VCaP (cell line): ENCODE results near the gene CLRN3.

ENCODE experiments used
- H3K27ac ChIP-seq: fragments of 450-650 bp; 2 replicates; pipeline ENCODE4 v1.5.1; 2017
- CTCF ChIP-seq: fragments of 450-650 bp; conservative IDR thresholded peaks from 2 replicates; pipeline ENCODE4 v1.5.1; 2017; ENCODE audit warnings: mild to moderate bottlenecking, moderate library complexity

Gene CLRN3

DNA sequence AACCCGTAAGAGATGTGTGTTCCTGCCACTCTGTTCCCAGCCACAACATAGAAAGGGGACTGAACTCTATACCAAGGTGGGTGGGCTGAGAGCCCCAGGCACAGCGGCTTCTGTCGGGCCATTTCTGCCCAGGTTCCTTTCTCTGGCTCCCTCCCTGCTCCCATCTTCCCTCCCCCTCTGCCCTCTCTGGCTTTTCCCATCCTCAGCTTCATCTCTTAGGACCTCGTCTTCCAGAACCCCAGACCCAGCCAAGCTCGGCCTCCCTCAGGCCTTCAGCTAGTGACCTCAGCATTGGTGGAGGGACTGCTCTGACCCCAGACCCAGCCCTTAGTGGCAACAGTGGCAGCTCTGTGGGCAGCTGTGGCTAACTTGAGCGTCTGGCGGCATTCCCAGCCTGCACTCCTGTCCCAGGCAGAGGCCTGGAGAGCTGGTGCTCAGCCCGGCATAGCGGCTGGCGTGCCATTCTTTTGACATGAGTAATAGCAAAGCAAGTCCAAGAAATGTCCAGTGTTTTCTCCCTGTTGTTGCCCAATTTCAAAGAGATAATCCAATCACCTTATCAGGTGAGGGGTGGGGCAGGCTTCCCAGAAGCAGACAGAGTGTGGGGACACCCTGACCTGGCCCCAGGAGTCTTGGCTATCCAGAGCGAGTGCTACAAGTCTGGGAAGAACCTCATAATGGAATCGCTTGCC lies 30.1 kb upstream of the CLRN3 start:
- no peak for TF ChIP-seq CTCF
- no peak overlapping the region for H3K27ac ChIP-seq

DNA sequence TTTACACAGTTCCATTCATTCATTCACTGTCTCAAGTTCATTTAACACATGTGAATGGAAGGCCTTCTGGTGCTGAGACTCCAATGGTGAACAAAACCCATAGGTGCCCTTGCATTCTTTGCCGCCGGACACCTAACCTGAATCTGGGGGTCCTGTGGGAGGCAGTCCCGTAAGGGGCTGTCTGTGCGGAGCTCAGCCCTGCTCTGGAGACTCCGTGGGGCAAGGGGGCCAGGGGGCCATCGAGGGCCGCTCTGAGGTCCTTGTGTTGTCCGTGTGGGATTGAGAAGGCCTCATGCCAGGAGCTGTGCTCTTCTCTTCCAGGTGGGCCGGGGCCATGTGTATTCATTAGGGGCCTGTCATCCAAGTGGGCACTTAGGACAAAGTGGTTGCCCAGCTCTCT lies 29.5 kb upstream of the CLRN3 start:
- no peak overlapping the region for H3K27ac ChIP-seq
- TF ChIP-seq CTCF = no peak

DNA sequence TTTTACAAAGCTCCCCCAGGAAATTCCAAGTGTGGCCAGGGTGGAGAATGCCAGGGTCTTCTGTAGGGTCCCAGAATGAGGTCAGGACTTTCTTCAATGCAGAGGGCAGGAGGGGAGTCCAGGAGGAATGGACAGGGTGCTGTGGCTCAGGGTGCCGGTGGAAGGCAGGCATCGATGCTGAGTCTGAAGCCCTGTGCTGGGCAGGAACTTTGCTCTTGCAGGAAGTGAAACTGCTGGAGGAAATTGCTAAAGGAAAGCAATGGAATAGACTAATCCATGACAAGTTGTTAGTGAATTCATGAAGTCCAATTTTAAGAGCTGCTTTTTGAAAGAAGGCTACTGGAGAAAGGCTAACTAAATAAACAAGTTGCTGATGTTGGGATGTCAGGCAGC lies 29.0 kb upstream of the CLRN3 start:
- no peak for TF ChIP-seq CTCF
- H3K27ac ChIP-seq = no peak overlapping the region

DNA sequence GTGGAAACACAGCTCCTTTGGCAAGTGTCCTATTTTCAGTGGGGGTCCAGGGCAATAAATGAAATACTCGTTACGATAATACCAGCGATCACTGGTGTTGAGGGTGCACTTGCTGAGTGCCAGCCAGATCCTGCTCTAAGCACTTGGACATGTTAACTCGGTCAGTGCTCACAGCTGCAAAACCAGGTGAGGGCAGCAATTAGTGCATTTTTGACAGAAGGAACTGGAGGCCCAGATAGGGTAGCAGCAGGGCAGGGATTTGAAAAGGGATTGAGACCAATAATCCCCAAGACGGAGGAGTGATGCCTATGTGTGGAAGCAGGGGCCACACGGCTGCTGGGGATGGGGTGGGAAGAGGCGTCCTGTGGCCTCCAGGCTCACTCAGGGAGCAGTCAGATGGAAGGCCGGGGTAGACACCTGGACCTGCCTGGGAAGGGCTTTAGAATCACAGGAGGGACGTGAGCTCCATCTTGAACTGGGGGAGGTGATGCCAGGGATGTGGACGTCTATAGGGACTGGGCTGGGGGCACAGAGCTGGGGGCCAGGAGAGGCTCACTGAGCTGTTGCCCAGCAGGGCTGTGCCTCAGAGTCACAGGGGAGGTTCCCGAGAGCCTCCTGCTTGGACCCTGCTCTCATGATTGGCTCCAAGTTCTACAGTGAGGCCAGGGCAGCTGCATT lies 28.5 kb upstream of the CLRN3 start:
- TF ChIP-seq CTCF = no peak
- no peak overlapping the region for H3K27ac ChIP-seq

- no peak overlapping the region for H3K27ac ChIP-seq
- TF ChIP-seq CTCF = no peak
Observed at GRCh38 chr10:127920306-127921074, 27.7 kb upstream of the CLRN3 start.

- no peak for TF ChIP-seq CTCF
- no peak overlapping the region for H3K27ac ChIP-seq
Observed at GRCh38 chr10:127919418-127920271, 26.9 kb upstream of the CLRN3 start.

- no peak overlapping the region for H3K27ac ChIP-seq
- TF ChIP-seq CTCF = no peak
Observed at GRCh38 chr10:127918572-127918971, 25.8 kb upstream of the CLRN3 start.
